ENCODE results near the gene MAJIN. TPM values are rescaled to one million over a fixed set of nuclear protein-coding genes. Genes with fewer than 3 reads are reported as not detected.

The MAJIN gene
- polyA plus RNA-seq, 1 of the 3 experiments (the other 2 are of a cell fraction), result not detected

GRCh38 chr11:64892838-64893193 lies 79.1 kb downstream of the MAJIN start:
- H3F3A ChIP-seq (replicated peaks; ENCODE audit: insufficient read depth), result no peaks in the 10 kb centered on the region
- ChIA-PET POLR2A (interaction anchor here (0.6 to 0.7 kb wide), 2 partner anchors 10 to 28 kb away, joined by 3 to 4 read pairs; no protein-coding TSS in a partner anchor), CTCF (interaction anchor here (0.9 to 26.7 kb wide), 8 partner anchors 16 to 121 kb away, joined by 3 to 530 read pairs (median 5); partner anchors contain the start of genes ARL2, CDC42BPG and PPP2R5B)
- 47% methylated on average over 2 of the region's 10 CpGs for WGBS (ENCODE audit: low lambda C conversion rate)
- H4K20me1 ChIP-seq (ENCODE audit: insufficient read depth), result no peaks in the 10 kb centered on the region
- no peaks in the 10 kb centered on the region for H3K27me3 ChIP-seq (ENCODE audit: insufficient read depth)
- TF ChIP-seq USF1 (IDR thresholded peaks at IDR 0.05; ENCODE audit: borderline replicate concordance, low read depth) (no peak), TAF1 (IDR thresholded peaks at IDR 0.05; ENCODE audit: borderline replicate concordance, low read depth, low read length) (no peak), ELF1 (IDR thresholded peaks at IDR 0.05) (no peak), TCF12 (IDR thresholded peaks at IDR 0.05) (no peak), FOXM1 (IDR thresholded peaks at IDR 0.05; ENCODE audit: low read depth) (no peak), POLR2AphosphoS5 (IDR thresholded peaks at IDR 0.05; ENCODE audit: low read depth, low read length) (no peak), RFX5 (IDR thresholded peaks at IDR 0.05; ENCODE audit: low read length) (no peak), SMC3 (IDR thresholded peaks at IDR 0.05; ENCODE audit: low read depth, low read length) (no peak), MAX (IDR thresholded peaks at IDR 0.05; ENCODE audit: low read depth) (no peak), RXRA (IDR thresholded peaks at IDR 0.05; ENCODE audit: borderline replicate concordance, low read depth) (no peak), FOSL2 (IDR thresholded peaks at IDR 0.05; ENCODE audit: borderline replicate concordance, low read depth) (no peak), JUND (IDR thresholded peaks at IDR 0.05) (no peak), NRF1 (IDR thresholded peaks at IDR 0.05; ENCODE audit: low read depth, low read length) (no peak), NFIC (IDR thresholded peaks at IDR 0.05; ENCODE audit: borderline replicate concordance) (no peak), TEAD4 (IDR thresholded peaks at IDR 0.05; ENCODE audit: borderline replicate concordance, insufficient read depth) (no peak), RCOR1 (IDR thresholded peaks at IDR 0.05; ENCODE audit: low read length) (no peak), GABPA (IDR thresholded peaks at IDR 0.05; ENCODE audit: low read depth) (no peak), IRF3 (IDR thresholded peaks at IDR 0.05; ENCODE audit: low read depth, low read length) (no peak), MXI1 (IDR thresholded peaks at IDR 0.05; ENCODE audit: low read depth, low read length) (no peak)
- no peaks in the 10 kb centered on the region for H3K9me2 ChIP-seq
- H3K4me2 ChIP-seq, result no peak overlapping the region
- H3K4me3 ChIP-seq (ENCODE audit: low read depth in 2 of 2, low read length in 1 of 2), result no peak overlapping the region
- H3K4me1 ChIP-seq (ENCODE audit: control insufficient read depth in 1 of 2, insufficient read depth in 2 of 2, low read depth in 1 of 2, low read length in 1 of 2), result peaks cover 0 to 11% of the 10 kb centered on the region in 2 experiments; a peak in 1 of 4 replicates
- no peak overlapping the region for H3K27ac ChIP-seq (ENCODE audit: low read depth in 2 of 2, low read length in 1 of 2)
- no peak overlapping the region for H3K9ac ChIP-seq
- H2AFZ ChIP-seq (ENCODE audit: low read depth), result no peak overlapping the region
- no peaks in the 10 kb centered on the region for H3K79me2 ChIP-seq (ENCODE audit: insufficient read depth)
- H3K9me3 ChIP-seq, result no peaks in the 10 kb centered on the region
- no peak for DNase-seq
- H3K36me3 ChIP-seq (replicated peaks in 1 of 2; ENCODE audit: control insufficient read depth in 1 of 2, insufficient read depth in 2 of 2, low read length in 1 of 2), result peaks cover 0 to 6% of the 10 kb centered on the region in 2 experiments

Measured in SK-N-SH (cell line).